GM18870 (cell line): ENCODE results near the gene STARD13.
A peak's percentile ranks its signal among the peaks of the same experiment; 100 is the strongest.

Experiments
- ATAC-seq: cut with Tn5 transposase; IDR thresholded peaks from one replicate; pipeline ENCODE4 v1.9.1; 2021; ENCODE audit warnings: moderate library complexity; ENCODE audit not compliant: unreplicated experiment

The STARD13 gene

GRCh38 chr13:33125821-33126570, 159.6 kb downstream of the STARD13 start:
- no peak for ATAC-seq

GRCh38 chr13:33123066-33123859, 162.3 kb downstream of the STARD13 start:
- ATAC-seq, result no peak

- ATAC-seq, result no peak
These were observed 165.6 kb downstream of the STARD13 start for GRCh38 chr13:33119856-33120543.

GRCh38 chr13:33119022-33119781, 166.4 kb downstream of the STARD13 start:
- no peak for ATAC-seq

GRCh38 chr13:33116321-33117010, 169.1 kb downstream of the STARD13 start:
- no peak for ATAC-seq

- ATAC-seq, result no peak
These were observed 170.3 kb downstream of the STARD13 start for GRCh38 chr13:33115274-33115673.

GRCh38 chr13:33114146-33114545, 171.4 kb downstream of the STARD13 start:
- no peak for ATAC-seq

- no peak for ATAC-seq
These were observed 172.8 kb downstream of the STARD13 start for GRCh38 chr13:33112766-33113165.

- ATAC-seq, result peak; percentile 8
These were observed 174.0 kb downstream of the STARD13 start for GRCh38 chr13:33111414-33112110.

GRCh38 chr13:33110713-33111413, 174.7 kb downstream of the STARD13 start:
- peak; percentile 47 for ATAC-seq

- no peak for ATAC-seq
These were observed 175.2 kb downstream of the STARD13 start for GRCh38 chr13:33110386-33110712.

GRCh38 chr13:33109801-33110200, 175.8 kb downstream of the STARD13 start:
- no peak for ATAC-seq

- ATAC-seq, result no peak
These were observed 176.3 kb downstream of the STARD13 start for GRCh38 chr13:33109271-33109697.

- ATAC-seq, result no peak
These were observed 176.9 kb downstream of the STARD13 start for GRCh38 chr13:33108620-33109019.

- ATAC-seq, result no peak
These were observed 178.2 kb downstream of the STARD13 start for GRCh38 chr13:33107361-33107760.

- ATAC-seq, result no peak
These were observed 178.7 kb downstream of the STARD13 start for GRCh38 chr13:33106656-33107360.

- ATAC-seq, result no peak
These were observed 180.1 kb downstream of the STARD13 start for GRCh38 chr13:33105387-33106005.

- ATAC-seq, result no peak
These were observed 182.1 kb downstream of the STARD13 start for GRCh38 chr13:33103457-33103856.
